ENCODE data around the gene IL17D.
"Not testable (repeated sequence)": the region's sequence is repeated elsewhere in the genome, so short reads cannot be mapped to it uniquely, and the experiment has no call there.

IL17D gene, protein sequence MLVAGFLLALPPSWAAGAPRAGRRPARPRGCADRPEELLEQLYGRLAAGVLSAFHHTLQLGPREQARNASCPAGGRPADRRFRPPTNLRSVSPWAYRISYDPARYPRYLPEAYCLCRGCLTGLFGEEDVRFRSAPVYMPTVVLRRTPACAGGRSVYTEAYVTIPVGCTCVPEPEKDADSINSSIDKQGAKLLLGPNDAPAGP

DNA sequence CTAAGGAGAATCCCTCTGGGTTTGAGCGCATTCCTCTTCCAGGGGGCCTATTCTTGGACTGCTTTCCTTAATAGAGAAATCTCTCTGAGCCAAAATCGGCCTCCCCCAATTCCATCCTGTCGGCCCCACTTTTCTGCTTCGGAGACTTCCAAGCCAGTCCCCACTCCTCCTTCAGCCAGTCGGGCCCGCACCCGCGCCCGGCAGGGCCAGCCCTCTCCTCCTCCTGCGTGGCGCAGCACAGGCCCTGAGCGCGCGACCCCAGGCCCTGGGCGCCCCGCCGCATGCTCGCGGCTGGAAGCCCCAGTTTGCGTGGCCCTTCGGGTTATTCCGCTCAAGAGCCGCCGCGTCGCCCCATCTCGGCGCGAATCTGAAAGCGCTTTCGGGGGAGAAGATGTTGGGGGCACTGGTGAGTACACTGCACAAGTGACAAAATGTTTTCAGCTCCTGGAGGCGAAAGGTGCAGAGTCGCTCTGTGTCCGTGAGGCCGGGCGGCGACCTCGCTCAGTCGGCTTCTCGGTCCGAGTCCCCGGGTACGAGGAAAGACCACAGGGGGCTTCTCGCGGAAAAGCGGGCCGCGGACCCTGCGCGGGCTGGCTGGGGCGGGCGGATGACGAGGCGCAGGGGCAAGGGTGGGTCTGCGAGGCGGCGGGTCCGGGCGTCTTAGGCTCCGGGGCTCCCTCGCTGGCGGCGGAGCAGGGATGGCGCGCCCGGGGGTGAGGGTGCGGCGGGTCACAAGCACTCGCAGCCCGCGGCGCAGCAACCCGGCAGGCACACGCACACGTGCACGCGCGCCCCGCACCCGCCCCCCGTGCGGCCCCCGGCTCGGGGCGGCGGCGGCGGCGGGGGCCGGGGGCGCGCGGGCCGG, at the start of gene IL17D:
IL17D (plus strand) TSS at position 785 of the 865 bp plus-strand sequence. CDS start 303 bp downstream, outside the sequence.
- Mint-ChIP-seq H3K27ac (peak within 1 kb of the TSS; percentile 30), H3K4me3 (peak within 1 kb of the TSS; percentile 81), H3K9me3 (no peaks in the 10 kb centered on the region), H3K27me3 (peaks cover 81% of the 10 kb centered on the region), H3K36me3 (no peaks in the 10 kb centered on the region), H3K4me1 (peaks cover 11% of the 10 kb centered on the region)
- DNase-seq, result peak; percentile 52
- CTCF ChIA-PET, result interaction anchor here (0.7 to 2.3 kb wide), 9 partner anchors 9 to 506 kb away, joined by 3 to 5 read pairs (median 3); partner anchors contain the start of gene XPO4

DNA sequence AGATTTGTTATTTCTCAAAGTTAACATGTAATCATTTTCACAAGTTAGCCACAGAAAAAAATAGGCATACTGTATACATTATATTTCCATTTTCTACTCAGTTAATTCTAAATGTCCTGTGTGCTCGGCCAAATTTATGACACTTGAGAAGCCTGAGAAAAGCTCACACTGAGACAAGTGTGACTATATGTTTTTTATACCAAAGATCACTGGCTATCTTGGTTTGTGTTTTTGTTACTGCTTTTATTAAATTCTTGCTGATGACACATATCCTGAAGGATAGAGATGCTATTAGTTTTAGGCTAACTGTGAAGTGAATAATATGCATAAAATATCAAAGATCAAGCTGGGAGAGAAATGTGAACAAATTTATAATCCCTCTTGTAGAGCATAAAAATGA, 49.3 kb upstream of the IL17D start:
- no peak for DNase-seq
- no peaks in the 10 kb centered on the region for H3K9me3 Mint-ChIP-seq
- CTCF ChIA-PET, result no interaction called here
- H3K27me3 Mint-ChIP-seq, result no peaks in the 10 kb centered on the region
- no peaks in the 10 kb centered on the region for H3K36me3 Mint-ChIP-seq
- H3K4me1 Mint-ChIP-seq, result no peaks in the 10 kb centered on the region
- H3K4me3 Mint-ChIP-seq, result no peak overlapping the region
- H3K27ac Mint-ChIP-seq, result no peak overlapping the region

DNA sequence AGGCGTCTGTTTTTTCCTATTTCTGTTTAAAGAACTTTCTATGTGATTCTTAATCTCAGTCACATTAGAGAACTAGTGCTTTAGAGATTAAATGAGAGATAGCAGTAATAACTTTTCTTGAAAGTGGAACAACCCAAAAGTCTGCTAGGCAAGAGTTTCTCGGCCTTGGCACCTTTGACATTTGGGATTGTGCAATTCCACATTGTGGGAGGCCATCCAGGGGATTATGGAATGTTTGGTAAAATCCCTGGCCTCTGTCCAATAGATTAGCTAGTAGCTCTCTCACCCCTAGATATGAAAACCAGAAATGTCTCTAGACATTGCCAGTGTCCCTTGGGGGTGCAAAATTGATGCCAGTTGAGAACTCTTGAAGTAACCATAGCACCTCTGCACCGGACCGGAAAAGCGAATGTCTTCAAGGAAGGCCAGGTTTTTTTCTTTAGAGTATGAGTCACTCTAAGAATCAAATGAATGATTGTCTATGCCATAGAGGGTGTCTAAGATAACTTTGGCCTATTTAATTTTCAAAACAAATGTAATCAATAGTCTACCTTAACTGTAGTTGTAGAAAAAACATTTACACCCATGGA, 45.0 kb upstream of the IL17D start:
- Mint-ChIP-seq H3K4me1 (no peaks in the 10 kb centered on the region), H3K4me3 (no peak overlapping the region), H3K36me3 (no peaks in the 10 kb centered on the region), H3K27me3 (no peaks in the 10 kb centered on the region), H3K9me3 (no peaks in the 10 kb centered on the region), H3K27ac (no peak overlapping the region)
- no peak for DNase-seq
- CTCF ChIA-PET, result no interaction called here

GRCh38 chr13:20664351-20664750, 39.1 kb upstream of the IL17D start:
- H3K27ac Mint-ChIP-seq, result no peak overlapping the region
- no peaks in the 10 kb centered on the region for H3K4me1 Mint-ChIP-seq
- DNase-seq, result no peak
- CTCF ChIA-PET, result no interaction called here
- no peaks in the 10 kb centered on the region for H3K36me3 Mint-ChIP-seq
- no peak overlapping the region for H3K4me3 Mint-ChIP-seq
- no peaks in the 10 kb centered on the region for H3K27me3 Mint-ChIP-seq
- H3K9me3 Mint-ChIP-seq, result no peaks in the 10 kb centered on the region

- Mint-ChIP-seq H3K27me3 (no peaks in the 10 kb centered on the region), H3K27ac (no peak overlapping the region), H3K9me3 (no peaks in the 10 kb centered on the region), H3K36me3 (no peaks in the 10 kb centered on the region), H3K4me3 (no peak overlapping the region), H3K4me1 (no peaks in the 10 kb centered on the region)
- CTCF ChIA-PET, result no interaction called here
- no peak for DNase-seq
Observed at GRCh38 chr13:20666948-20667347, 36.6 kb upstream of the IL17D start.

- no peaks in the 10 kb centered on the region for H3K36me3 Mint-ChIP-seq
- no peak overlapping the region for H3K27ac Mint-ChIP-seq
- H3K9me3 Mint-ChIP-seq, result no peaks in the 10 kb centered on the region
- CTCF ChIA-PET, result no interaction called here
- no peak overlapping the region for H3K4me3 Mint-ChIP-seq
- H3K27me3 Mint-ChIP-seq, result no peaks in the 10 kb centered on the region
- DNase-seq, result no peak
- H3K4me1 Mint-ChIP-seq, result no peaks in the 10 kb centered on the region
Observed at GRCh38 chr13:20667857-20668437, 35.6 kb upstream of the IL17D start.

DNA sequence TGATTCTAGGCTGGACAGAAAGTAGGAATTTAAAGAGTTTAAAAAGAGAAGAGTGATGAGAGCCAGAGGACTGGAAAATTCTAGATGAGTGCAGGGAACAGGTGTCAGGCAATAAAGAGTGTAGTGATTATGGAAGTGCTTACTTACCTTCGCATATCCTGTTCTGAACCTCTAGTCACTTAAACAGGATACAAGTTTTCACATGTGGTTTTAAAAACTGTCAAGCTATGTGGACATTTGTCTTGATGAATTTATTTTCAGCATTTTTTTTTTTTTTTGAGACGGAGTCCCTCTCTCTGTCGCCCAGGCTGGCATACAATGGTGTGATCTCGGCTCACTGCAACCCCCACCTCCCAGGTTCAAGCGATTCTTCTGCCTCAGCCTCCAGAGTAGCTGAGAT, 34.3 kb upstream of the IL17D start:
- CTCF ChIA-PET, result no interaction called here
- no peak for DNase-seq
- peaks cover 2% of the 10 kb centered on the region for H3K36me3 Mint-ChIP-seq

GRCh38 chr13:20671789-20672188, 31.7 kb upstream of the IL17D start:
- H3K4me3 Mint-ChIP-seq, result no peak overlapping the region
- CTCF ChIA-PET, result no interaction called here
- H3K4me1 Mint-ChIP-seq, result no peaks in the 10 kb centered on the region

More for the DNA sequence above, 34.3 kb upstream of the IL17D start:
- Mint-ChIP-seq H3K27ac (no peak overlapping the region), H3K4me1 (no peaks in the 10 kb centered on the region), H3K9me3 (no peaks in the 10 kb centered on the region), H3K4me3 (no peak overlapping the region), H3K27me3 (no peaks in the 10 kb centered on the region)

GRCh38 chr13:20672772-20673171, 30.7 kb upstream of the IL17D start:
- Mint-ChIP-seq H3K27me3 (no peaks in the 10 kb centered on the region), H3K4me1 (no peaks in the 10 kb centered on the region), H3K27ac (no peak overlapping the region), H3K9me3 (no peaks in the 10 kb centered on the region), H3K4me3 (no peak overlapping the region), H3K36me3 (peaks cover 2% of the 10 kb centered on the region)
- DNase-seq, result no peak
- CTCF ChIA-PET, result no interaction called here

More at GRCh38 chr13:20671789-20672188, 31.7 kb upstream of the IL17D start:
- DNase-seq, result no peak
- Mint-ChIP-seq H3K9me3 (no peaks in the 10 kb centered on the region), H3K27ac (no peak overlapping the region), H3K36me3 (peaks cover 2% of the 10 kb centered on the region), H3K27me3 (no peaks in the 10 kb centered on the region)

GRCh38 chr13:20673715-20674114, 29.8 kb upstream of the IL17D start:
- no peaks in the 10 kb centered on the region for H3K27me3 Mint-ChIP-seq
- H3K36me3 Mint-ChIP-seq, result peaks cover 2% of the 10 kb centered on the region
- CTCF ChIA-PET, result no interaction called here
- DNase-seq, result no peak
- H3K9me3 Mint-ChIP-seq, result no peaks in the 10 kb centered on the region
- H3K4me1 Mint-ChIP-seq, result no peaks in the 10 kb centered on the region
- no peak overlapping the region for H3K4me3 Mint-ChIP-seq
- no peak overlapping the region for H3K27ac Mint-ChIP-seq

DNA sequence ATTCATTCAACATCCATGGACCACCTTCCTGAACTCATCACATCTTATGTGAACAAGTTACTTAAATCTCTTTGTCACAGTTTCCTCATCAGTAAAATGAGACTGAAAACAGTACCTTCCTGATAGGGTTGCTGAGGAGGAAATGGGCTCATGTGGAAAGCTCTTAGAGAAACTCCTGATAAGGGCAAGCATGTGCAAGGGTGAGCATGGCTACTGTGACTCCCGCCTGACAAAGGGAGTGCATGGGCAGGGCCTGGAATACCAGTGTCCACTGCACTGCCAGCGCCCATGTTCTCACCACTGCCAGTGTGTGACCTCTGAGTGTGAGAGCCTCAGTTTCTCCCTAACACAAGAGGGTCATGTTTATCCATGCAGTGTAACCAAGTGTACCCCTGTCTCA, 27.3 kb upstream of the IL17D start:
- Mint-ChIP-seq H3K27me3 (no peaks in the 10 kb centered on the region), H3K27ac (no peak overlapping the region), H3K4me1 (no peaks in the 10 kb centered on the region), H3K4me3 (no peak overlapping the region), H3K9me3 (no peaks in the 10 kb centered on the region), H3K36me3 (peaks cover 2% of the 10 kb centered on the region)
- CTCF ChIA-PET, result interaction anchor here (0.6 kb wide), 1 partner anchor 16 kb away, joined by 3 read pairs; no protein-coding TSS in a partner anchor
- DNase-seq, result no peak

- H3K4me3 Mint-ChIP-seq, H3K9me3 Mint-ChIP-seq, H3K36me3 Mint-ChIP-seq, H3K27ac Mint-ChIP-seq, CTCF ChIA-PET, H3K4me1 Mint-ChIP-seq, DNase-seq, H3K27me3 Mint-ChIP-seq: not testable (repeated sequence)
Observed at GRCh38 chr13:20678606-20679005, 24.9 kb upstream of the IL17D start.

- DNase-seq, result no peak
- H3K4me1 Mint-ChIP-seq, result no peaks in the 10 kb centered on the region
- H3K27me3 Mint-ChIP-seq, result no peaks in the 10 kb centered on the region
- CTCF ChIA-PET, result no interaction called here
- H3K4me3 Mint-ChIP-seq, result no peak overlapping the region
- H3K36me3 Mint-ChIP-seq, result no peaks in the 10 kb centered on the region
- H3K27ac Mint-ChIP-seq, result no peak overlapping the region
- H3K9me3 Mint-ChIP-seq, result no peaks in the 10 kb centered on the region
Observed at GRCh38 chr13:20679879-20680278, 23.6 kb upstream of the IL17D start.

DNA sequence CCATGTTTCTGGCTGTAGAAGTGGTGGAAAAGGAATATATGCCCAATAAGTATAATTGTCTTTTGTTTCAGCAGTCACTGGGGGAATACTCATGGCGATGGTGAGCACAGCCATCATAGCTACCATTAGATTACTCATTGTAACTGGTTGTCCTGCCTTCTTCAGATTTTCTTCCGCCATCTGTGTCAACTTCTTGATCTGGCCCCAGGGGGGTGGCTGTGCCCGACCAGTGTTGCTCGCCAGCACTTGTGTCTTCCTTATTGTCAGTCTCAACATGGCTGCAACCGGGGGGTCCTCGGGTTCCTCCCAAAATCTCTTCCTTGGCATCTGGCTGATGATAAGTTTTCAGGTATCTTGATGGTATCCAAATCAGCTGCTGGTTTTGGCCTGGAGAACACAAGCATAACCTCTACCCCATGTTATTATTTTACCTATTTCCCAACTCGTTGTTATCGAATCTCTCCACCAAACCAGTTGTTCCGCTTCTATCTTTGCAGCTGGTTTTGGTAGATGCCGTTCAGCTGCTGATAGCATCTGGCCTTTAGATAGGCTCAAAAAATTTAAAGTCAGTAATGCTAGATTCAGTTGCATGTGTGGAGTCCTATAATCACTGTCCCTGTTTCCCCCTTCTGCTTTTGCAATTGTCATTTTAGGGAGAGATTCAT, 23.0 kb upstream of the IL17D start:
- H3K9me3 Mint-ChIP-seq, result no peaks in the 10 kb centered on the region
- H3K36me3 Mint-ChIP-seq, result no peaks in the 10 kb centered on the region
- no peak overlapping the region for H3K27ac Mint-ChIP-seq
- CTCF ChIA-PET, result no interaction called here
- no peaks in the 10 kb centered on the region for H3K4me1 Mint-ChIP-seq
- H3K4me3 Mint-ChIP-seq, result no peak overlapping the region
- DNase-seq, result no peak
- H3K27me3 Mint-ChIP-seq, result no peaks in the 10 kb centered on the region
